Epidermal melanocyte (primary cell): ENCODE data around the gene MAD1L1.

Experiments
- DNase-seq: peaks from one replicate; pipeline ENCODE4 v3.0.0; 2011; ENCODE audit warnings: low spot score; ENCODE audit not compliant: insufficient read length

Gene MAD1L1

DNA sequence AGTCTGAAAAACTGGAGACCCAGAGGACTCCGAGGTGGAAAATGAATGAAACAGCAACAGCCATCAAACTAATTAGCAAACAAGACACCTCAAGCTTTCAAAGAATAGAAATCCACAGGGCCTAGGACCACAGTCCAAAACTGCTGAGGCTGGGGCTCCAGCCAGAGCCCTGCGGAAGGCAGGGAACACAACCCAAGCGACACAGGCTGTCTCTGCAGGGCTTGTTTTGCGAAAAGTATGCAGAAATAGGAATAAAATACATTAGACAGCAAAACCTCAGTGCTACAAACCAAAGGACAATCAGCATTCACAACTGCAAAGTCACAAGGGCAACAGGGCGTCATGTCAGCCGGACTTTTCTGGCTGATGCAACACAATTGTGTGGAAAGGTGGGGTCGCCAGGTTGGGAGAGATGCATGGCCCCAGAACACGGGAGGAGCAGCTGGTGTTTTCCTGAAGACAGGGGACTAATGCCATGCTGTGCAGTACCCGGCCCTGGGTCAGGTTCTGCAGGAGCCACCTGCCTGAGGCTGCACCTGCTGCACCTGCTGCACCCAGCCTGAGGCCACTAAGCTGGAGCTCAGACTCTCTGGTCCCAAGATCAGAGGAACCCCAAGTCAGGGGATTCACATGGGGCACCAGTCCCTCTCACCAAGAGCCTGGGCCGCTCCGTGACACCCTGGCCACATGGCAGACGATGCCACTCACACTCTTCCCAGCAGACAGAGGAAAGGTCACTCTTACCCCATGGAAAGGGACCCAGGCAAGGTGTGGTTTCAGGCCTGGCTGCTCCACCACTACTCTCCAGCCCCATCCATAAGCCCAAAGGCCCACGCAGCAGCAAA is 74.2 kb downstream of the MAD1L1 start:
- DNase-seq: no peak

DNA sequence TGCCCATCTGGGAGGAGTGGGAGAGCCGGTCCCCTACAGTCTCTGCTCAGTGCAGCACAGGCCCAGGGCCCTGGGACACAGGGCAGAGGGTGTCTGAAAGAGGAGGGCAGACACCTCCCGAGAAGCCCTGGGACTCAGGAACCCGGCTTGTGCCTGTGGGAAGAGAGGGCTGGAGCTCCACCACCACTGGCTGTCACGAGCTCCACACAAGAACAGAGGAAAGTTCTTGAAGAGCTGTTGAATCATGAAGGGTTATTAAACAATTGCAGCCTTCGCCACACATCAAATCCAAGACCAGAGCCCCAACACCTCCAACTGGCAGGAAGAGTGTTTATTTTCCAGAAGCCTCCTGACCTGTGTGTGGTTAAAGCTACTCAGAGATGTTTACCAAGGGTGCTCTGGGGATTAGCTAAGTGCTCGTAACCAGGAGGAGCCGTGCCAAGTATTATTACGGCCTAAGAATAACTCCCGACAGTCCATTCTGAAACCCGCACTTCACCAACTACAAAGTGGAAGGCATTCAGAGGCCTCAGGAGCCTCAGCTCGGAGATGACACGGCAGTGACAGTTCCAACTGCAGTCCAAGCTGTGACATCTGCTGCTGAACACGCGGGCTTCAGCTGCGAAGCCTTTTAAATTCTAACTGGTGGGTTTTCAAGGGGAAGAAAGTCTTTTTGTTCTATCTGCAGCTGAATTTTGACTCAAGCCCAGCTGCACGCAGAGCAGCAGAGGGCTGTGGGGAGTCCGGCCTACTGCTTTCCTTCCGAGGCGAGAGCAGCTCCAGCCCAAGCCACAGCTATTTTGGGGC is 75.1 kb downstream of the MAD1L1 start:
- DNase-seq: peak; percentile 61

DNA sequence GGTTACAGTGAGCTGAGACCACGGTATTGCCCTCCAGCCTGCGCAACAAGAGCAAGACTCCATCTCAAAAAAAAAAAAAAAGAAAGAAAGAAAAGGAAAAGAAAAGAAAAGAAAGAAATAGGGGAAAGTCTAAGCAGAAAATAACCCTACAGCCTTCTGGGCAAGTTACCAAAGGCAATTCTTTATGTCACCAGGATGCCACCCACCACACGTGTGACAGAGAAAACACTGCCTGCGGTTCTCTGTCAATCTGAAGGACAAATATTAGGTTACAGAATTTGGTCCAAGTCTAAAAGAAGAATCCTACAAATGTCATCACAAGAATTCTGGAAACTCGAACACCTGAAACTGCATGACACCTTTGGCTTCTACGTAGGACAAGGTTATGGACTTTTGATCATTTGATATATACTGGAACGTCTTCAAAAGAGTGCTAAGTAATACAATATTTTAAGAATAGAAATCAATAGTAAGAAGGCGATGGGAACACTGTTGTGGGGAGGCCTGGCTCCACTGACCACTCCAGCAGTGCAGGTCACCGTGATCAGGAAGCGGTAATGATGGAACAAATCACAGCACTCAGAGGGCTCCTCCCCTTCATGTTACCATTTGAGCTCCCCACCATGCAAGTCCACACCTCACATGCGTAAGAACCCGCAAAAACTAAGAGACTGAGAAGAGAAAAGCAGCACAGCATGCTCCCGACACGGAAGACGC is 75.8 kb downstream of the MAD1L1 start:
- no peak for DNase-seq

DNA sequence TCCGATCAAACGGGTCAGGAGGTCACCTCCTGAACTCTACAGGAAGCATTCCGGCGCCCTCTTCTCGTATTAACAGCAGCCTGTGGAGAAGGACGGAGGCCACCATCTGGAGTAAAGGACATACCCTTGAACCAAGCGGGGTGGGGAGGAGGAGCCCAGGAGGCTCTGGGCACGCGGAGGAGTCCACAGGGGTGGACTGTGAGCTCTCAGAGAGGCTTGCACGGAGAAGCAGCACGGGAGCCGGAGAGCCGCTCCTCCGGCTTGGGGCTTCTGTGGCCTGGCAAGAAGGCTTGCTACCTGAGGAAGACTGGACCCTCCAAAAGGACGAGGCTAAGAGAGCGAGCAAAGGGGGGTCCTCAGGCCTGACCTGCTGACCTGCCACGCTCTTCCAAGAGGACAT is 77.9 kb downstream of the MAD1L1 start:
- no peak for DNase-seq

DNA sequence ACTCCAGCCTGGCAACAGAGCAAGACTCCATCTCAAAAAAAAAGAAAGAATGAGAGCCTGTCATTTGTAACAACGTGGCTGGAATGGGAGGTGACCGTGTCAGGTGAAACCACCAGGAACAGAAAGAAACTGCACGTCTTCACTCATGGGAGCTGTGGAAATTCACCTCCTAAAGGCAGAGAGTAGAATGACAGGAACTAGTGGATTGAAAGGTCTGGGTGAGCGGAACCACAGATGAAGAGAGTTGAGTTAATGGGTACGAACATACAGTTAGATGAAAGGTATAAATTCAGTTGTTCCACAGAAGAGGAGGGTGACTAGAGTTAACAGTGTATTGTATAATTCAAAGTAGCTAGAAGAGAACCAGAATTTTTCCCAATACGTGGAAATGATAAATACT is 78.6 kb downstream of the MAD1L1 start:
- no peak for DNase-seq

DNA sequence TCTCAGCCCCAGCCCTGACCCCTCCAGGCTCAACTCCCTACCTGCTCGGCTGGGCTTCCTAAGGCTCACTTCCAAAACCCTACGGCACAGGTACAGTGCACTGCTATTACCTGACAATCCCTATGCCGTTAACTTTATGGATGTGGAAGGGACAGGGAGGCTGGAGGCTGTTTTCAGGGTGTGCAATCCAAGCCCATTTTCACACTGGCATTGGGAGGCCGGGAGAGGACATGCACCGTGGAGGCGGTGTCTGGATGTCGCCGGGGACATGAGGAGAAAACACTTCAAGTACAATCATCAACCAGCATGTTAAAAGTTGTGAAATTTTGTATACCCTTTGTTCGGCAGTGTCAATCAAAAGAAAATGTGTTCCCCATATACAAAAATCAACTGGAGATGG is 80.1 kb downstream of the MAD1L1 start:
- no peak for DNase-seq

- DNase-seq: no peak
Observed at GRCh38 chr7:2151801-2152612, 80.7 kb downstream of the MAD1L1 start.

DNA sequence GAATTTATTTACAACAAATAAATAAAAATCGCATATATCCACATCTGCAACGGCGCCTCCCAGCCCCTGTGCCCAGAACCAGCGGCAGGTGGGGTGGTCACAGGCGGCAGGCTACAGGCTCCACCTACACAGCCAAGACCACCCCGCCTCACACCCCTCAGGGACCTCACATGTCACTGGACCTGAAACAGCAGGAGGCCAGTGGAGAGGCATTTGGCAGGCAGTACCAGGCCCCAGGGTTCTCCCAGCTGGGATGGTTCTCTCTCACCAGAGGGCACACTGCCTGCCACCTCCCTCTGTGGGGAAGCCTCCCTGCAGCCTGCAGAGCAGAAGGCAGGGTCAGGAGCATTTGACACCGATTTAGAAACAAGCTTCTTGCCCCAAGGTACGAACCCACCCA is 81.5 kb downstream of the MAD1L1 start:
- DNase-seq: peak; percentile 68

DNA sequence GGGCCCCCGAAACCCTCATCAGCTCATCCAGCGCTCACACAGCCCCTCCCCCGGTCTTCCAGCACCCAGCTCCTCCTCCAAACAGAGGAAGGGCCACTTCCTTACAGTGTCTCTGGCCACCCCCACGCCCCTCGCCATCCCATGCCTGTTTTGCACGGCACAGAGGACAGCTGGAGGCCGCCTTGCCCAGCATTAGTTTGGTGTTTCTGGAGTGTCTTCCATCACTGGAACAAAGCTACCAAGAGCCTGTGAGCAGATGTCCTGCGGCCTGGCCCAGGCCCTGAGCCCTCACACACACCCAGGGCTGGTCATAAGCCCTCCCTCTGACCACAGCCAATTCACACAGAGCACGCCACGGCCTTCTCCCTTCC is 82.3 kb downstream of the MAD1L1 start:
- no peak for DNase-seq

GRCh38 chr7:2149672-2150444 is 82.9 kb downstream of the MAD1L1 start:
- DNase-seq: no peak

DNA sequence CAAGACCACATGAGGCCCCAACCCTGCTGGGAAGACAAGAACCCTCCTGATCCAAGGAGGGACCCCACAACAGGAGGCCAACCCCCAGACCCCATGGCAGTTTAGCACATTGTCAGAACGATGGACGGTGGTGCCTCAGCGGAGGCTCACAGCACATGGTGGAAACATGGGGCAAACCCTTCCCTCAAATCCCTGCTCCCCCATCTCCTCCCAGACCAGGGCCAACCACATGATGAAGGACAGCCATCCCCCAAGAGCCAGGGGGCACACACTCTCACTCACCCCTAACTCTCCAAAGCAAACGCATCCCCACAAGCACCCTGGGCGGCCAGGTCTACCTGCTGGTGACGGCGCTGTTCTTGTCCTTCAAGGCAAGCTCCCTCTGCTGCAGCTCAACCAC is 83.9 kb downstream of the MAD1L1 start:
- DNase-seq: no peak

- no peak for DNase-seq
Observed at GRCh38 chr7:2148189-2148588, 84.6 kb downstream of the MAD1L1 start.

DNA sequence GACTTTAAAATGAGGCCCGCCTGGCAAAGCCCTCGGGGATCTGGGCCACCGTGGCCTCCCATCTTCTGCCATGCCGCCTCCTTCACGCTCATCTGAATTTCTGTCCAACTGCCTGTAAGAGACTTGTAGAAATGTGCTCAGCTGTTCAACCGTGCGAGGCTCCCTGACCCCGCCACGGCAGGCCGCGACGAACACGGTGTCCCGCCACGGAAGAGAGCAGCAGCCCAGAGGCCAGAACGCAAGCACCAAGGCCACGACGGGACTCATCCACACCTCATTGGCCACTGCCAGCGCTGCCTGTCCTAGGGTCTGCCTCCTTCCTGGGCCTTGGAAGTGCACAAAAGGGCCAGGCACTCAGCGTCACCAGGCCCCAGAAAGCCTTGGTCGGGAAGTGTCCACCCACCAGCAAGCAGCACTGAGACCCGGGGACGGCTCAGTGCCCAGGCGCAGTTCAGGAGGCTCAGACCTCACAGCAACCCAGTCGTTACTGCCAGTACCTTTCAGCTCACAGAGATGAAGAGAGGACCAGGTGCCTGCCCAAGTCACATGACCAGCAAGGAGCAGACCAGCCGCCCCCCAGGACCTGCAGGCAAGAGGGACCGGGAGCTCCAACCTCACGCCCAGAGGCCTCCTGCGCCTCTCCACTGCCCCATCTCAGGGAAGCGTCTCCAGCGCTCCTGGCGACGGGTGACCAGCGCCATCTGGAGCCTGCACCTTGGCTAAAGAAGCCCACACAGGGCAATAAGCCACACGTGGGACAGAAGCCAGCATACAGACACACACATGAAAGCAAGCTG is 85.9 kb downstream of the MAD1L1 start:
- no peak for DNase-seq

DNA sequence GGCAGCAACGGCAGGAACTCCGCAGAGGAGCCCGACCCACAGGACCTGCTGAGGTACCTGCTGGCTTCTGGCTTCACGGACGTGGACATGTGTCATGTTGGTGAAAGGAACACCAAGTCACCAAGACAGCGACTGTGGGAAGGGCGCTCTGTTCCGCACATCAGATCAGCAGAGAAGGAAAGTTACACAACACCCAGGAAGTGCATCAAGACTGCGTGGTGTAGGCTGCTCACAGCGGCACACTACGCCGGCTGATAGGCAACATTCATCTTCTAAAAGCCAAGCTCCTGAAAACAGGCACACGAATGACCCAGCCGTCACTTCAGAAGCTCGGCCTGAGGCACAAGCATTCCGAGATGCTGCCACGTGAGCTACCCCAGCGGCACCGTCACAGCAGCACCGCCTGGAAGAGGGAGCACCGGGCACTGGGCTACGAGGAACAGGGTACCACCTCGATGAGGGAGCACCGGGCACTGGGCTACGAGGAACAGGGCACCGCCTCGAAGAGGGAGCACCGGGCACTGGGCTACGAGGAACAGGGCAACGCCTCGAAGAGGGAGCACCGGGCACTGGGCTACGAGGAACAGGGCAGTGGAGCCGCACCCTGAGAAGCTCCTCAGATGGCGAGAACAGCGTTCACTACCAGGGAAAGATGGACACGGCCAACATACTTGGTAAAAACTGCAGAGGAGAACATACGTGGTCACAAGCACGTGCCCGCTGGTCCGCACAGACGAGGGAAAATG is 86.7 kb downstream of the MAD1L1 start:
- DNase-seq: no peak

DNA sequence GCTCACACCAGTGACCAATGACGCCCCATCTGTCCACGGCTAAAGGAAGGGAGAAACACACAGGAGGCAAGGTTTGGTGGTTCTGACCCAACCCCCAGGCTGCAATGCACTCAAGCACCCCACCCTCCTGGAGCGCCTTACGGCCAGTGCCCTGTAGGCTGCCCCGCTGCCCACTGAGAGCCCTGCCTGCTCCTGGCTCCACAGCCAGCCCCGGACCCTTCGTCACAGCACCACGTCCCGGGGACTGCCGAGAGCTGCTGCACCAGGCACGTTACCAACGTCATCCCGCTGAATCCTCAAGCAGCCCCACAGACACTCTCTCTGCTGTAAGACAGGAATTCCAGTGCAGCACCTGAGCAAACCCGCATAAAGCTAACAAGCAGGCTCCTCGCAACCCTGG is 87.8 kb downstream of the MAD1L1 start:
- DNase-seq: no peak

DNA sequence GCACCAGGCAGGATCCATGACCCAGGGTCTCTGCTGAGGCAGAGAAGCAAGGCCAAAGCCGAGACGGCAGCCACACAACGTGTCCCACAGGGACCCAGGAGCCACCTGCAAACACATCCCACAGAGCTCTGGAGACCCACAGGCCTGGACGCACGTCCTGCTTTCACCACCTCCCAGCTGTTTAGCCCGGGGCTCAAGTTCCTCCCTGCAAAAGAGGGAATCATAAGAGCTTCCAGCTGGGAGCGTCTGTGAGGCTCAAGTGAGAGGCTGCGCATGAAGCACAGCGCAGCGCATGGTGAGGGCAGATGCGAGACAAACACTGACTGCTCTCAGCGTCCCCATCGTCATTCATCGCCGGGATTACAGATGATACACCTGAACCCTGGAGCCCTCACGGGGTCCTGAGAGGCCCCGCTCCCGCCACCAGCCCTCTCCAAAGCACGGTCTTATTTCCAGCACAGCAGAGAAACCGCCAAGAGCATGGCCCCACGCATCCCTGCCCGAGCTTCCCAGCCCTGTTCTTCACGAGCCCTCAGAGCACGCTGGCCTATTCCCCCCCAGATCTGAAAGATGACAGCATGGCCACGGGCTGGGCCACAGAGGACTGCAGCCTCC is 88.7 kb downstream of the MAD1L1 start:
- no peak for DNase-seq

DNA sequence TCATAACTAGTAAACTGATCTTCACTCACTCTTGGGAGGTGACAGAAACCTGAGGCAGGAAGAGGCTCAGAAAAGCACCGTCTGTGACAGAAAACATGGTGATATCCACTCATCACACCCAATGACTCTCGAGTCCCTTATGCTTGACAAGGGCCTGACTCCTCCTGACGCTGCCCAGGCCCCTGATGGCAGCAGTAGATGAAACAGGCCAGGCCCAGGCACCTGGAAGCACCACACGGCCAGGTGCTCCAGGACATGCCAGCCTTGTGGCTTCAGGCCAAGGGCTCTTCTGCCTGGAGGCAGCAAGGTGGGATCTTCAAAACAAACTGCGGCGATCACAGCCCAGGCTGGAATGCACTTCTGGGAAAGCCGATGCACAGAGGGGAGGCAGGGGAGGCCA is 89.3 kb downstream of the MAD1L1 start:
- no peak for DNase-seq

DNA sequence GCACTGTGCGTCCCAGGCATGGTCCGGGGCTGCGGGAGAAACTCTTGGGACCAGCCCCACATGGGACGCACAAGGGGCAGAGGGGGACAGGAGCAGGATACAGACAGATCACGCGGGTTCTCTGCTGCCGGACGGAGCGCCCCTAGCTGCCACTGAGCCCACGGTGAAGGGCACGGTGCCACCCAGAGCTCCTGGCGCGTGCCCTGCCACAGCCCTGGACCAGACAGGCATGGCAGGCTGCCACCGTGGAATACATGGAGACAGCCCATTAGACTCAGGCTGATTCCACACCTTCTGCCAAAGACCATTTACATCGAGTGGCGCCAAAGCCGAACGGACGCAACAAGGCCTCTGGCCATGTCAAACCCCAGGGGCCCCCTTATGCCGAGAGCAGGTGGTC is 90.4 kb downstream of the MAD1L1 start:
- no peak for DNase-seq

GRCh38 chr7:2141651-2142050 is 91.1 kb downstream of the MAD1L1 start:
- no peak for DNase-seq
